Measurements from ENCODE around the gene SMARCA2.
A peak's percentile ranks its signal among the peaks of the same experiment; 100 is the strongest.

The SMARCA2 gene

DNA sequence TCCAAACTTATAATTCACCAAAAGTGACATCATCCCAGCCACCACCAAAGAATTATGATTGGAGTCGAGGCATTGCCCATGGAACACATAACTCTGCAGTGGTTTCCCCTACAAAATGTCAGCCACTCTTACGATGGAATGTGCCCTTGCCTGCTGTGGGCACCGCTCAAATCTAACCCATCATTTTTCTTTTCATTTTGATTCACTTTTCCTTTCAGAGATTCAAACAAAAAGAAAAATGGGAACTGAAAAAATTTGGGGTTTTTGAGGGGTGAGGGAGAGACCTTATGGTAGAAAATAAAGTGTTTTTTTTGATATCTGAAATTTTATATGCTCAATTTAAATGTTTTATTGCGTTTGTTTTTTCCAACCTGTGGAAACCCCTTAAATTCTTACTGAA lies 28.1 kb downstream of the SMARCA2 start:
- no peak for DNase-seq (ENCODE audit: low read depth)

DNA sequence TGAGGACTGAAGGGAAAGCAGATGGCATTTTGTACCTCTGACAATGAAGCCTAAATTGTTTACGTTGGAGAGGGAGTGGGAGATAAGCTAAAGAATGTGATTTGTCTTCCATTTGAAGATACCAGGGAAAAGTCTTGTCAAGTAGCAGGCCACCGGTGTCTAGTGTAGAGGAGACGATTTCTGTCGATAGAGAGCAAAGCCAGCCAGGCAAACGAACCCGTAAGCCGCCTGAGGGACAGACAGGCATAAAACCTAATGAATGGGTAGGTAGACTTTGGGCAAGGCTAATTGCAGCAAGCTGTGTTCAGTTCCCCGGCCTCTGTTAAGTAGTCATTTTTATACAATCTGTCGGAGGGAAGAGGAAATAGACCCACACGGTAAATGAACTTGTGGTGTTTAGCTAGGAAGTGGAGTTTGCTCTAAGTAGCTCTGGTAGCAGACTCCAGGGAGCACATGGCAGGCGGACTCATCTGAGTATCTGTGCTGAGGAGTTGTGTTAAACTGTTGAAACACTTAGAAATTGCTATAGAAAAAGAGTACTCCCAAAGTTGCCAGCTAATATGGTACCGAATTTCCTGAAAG lies 28.8 kb downstream of the SMARCA2 start:
- DNase-seq (ENCODE audit: low read depth), result no peak

DNA sequence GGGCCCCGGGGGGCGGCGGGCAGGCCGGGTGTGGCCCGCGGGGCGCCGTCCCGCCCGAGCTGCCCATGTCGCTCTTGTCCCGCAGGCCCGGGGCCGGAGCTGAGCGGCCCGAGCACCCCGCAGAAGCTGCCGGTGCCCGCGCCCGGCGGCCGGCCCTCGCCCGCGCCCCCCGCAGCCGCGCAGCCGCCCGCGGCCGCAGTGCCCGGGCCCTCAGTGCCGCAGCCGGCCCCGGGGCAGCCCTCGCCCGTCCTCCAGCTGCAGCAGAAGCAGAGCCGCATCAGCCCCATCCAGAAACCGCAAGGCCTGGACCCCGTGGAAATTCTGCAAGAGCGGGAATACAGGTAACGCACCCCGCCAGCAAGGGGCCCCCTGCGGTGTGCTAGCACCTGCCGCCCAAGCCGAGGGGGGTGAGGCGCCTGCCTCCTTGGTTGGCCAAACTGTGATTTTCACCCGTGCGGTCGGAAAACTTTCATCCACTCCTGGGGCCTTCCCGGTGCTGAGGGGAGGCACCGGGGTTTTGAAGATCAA lies 32.1 kb downstream of the SMARCA2 start:
- no peak for DNase-seq (ENCODE audit: low read depth)

DNA sequence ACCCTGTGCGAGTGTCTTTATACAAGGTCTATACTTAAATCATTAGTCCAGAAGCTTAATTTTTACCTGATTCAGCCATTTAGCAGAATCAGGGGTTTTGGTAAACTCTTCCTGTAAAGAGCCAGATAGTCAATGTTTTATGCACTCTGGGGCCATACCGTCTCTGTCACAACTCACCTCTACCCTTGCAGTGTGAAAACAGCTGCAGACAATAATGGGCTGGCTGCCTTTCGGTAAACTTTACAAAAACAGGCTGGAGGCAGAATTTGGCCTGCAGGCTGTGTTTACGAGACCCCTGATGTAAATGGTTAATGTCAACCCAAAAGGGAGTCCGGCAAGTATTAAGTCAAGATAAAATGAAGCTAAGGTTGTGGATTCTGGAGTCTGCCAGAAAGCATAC lies 32.8 kb downstream of the SMARCA2 start:
- no peak for DNase-seq (ENCODE audit: low read depth)

DNA sequence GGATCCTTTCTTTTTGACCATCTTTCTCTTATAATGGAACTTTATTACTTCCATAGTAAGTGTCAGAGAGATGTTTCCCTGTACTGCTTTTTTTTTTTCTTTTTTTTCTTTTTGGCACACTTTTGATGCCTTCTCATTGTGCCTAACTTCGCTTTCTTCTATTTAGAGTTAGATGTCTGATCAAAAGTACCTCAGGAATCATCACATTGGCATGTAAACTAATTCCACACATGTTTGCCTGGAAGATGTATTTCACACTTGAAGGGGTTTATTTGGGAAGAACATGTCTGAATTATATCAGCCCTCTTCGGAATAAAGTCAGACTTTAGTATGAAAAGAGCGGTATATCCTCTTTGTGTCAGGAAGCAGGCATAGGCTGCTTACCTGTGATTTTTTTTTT lies 35.1 kb downstream of the SMARCA2 start:
- DNase-seq (ENCODE audit: low read depth), result no peak

DNA sequence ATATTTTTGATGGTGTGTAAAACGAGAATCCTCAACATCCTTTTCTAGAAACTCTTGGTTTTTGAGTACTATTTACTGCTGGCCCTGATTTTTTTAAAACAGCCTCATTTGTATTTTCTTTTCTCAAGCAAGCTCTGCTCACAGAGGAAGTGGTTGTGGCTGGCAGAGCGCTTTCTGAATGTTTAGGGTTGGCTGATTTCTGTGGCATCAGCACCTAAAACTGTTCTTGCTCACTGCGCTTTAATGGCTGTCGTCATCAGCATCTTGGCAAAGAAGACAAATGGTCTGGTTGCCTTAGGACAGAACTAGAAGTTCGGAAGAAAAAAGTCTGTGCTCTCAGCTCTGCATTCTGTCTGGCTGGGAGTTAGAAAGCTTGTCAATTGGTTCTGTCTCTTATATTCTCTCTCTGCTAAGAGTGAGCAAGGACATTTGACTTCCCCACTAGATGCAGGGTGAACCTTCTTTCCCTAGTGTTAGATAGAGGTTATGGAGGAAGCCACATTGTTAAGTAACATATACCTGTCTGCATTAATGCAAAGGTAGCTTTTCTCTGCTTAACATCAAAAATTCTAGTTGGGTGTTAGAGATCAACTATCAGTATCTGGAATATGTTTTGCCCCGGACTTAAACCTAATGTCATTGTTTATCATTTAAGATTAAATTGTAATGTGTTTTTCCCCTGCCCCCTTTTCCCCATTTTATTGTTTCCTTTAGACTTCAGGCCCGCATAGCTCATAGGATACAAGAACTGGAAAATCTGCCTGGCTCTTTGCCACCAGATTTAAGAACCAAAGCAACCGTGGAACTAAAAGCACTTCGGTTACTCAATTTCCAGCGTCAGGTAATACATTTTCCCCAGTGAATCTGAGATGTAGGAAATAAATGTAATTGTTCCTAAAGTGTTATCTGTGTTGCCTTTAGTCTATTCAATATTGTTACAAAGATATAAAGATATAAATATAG lies 39.0 kb downstream of the SMARCA2 start:
- peak; percentile 46 for DNase-seq (ENCODE audit: low read depth)

DNA sequence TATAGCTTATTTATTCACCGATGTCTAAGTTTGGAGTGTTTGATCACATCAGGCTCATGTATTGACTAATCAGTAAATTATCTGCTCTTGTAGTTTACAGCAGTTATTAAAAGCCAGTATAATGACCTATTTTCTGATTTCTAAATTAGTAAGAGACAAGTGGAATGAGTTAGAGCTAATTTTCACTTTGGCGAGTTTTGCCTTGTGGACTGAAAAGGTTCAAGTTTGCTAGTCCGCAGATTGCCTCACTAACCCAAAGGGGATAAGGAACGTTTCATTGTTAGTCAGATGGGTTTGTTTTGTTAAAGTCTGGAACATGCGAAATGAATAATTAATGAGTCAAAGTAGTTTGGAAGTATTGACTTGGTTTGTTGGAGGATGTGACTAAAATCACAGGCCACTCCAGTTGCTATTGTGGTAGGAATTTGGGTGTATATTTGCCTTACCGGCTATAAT lies 40.1 kb downstream of the SMARCA2 start:
- no peak for DNase-seq (ENCODE audit: low read depth)

DNA sequence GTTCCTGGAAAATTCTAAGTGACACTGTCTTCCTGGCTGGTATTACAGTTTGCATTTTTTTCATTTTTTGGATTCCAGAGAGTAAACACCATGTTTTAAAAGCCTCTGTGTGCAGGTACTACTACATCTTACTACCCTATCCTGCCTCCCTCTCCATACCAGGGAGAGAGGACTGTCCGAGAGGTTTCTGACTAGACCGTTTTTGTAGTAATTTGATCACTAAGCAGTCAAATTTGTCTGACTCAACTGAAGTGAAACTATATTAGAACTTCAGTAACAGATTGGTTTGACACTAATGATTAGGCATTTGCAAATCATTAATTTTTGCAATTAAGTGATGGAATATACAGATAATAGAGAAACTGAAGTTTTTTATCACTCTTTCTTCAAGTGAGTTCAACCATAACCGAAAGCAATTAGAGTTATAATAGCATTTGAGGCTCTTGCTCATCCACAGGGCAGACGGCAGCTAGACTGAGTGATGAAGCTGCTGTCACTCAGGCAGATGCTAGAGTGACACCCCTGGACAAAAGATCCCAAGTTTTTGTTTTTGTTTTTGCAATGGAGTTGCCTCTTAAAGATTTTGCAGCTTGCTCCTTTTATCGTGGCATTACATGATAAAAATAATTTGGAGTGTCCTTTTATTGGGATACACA lies 44.3 kb downstream of the SMARCA2 start:
- no peak for DNase-seq (ENCODE audit: low read depth)

DNA sequence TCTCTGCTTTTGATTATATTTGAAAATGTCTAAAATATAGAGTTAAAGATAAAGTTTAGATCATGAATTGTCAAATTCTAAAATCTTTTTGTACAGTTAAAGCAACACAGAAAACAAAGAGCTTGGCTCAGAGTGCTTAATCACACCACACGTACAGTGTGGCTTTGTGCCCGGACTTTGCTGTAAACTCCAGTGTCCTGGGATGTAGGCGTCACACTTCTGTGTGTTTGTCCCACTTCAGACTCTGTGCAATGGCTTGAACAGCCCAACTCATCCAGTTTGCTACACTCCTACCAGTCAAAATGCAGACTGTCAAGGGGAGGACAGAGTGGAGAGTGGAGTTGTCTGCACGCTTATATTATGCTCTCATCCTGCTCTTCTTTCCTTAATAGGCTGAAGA lies 45.3 kb downstream of the SMARCA2 start:
- DNase-seq (ENCODE audit: low read depth), result no peak

DNA sequence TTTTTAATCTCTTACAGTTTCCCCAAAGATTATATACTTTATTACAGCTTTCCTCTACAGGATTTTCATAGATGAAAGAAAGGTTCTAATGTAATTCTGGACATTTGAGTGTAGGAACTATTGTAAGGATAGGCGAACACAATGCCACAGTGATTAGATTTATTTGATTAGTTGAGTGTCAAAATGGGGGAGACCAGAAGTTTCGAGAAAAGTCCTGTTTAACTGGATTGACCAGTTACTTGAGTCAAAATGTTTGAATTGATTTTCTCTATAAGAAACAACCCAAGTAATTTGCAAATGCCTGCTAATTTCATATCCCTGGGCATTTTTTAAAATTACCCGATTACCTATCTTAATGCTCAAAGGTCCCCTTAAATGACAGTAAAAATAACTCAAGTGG lies 50.6 kb downstream of the SMARCA2 start:
- no peak for DNase-seq (ENCODE audit: low read depth)

DNA sequence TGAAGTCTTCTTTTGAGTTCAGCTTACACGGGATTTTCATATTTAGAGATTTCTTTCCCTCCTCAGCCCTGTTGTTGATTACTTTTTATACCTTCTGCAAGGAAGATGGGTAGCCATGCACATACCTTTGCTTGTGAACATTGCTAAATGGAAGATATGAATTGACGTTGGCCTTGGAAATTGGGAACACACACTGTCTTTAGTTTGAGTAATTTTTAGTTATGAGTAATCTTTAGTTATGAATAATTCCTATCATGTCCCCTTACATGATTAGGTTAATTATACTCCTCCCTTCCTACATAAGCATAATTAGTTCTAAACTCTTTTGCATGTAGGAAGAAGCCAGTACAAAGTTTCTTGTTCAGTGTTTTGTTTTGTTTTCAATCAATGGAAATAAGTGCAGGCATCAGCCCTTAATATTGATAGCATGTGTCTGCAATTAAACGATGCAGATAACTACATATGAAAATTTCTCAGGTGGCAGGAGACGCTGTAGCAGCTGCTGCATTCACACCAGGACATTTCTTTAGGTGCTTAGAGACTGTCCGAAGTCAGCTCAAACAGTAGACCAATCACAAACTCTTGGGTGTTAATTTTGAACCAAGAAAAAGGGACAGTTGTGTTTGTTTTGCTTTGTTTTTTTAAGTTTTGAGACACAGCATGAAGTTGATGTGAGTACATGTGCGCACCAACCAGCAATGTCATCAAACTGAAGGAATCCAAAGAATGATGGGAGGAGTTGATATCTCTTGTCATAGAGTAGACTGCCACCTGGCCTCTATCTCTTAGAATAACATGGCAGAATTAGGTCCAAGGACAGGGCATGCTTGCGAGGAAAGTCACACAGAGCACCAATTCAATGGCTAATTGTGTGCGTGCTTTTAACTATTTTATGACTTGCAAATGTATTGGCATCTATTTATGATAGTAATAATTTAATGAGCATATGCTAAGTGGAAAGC lies 51.4 kb downstream of the SMARCA2 start:
- DNase-seq (ENCODE audit: low read depth), result no peak

DNA sequence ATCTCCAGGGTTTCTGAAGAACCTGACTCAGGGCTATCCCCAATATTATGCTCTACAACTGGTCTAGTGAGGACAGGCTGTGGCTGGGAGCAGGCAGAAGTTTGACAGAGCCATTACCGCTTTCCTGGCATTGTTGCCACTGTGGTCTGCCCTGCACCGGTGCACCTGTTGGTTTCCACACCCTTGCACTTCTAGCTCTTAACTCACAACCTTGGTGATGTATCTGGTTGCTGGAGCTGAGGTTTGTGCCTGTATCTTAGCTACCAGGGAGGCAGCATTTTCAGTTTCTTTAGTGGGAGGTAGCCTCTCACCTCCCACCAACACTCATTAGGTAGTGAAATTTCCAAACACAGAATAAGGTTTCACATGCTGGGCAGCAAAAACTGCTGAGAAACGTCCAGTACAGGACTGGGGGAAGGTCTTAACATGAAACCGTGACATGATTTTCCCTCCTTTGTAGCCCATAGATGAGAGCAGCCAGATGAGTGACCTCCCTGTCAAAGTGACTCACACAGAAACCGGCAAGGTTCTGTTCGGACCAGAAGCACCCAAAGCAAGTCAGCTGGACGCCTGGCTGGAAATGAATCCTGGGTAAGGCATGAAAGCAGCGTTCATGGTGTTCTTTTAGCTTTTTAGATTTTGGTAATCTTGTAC lies 57.7 kb downstream of the SMARCA2 start:
- no peak for DNase-seq (ENCODE audit: low read depth)

DNA sequence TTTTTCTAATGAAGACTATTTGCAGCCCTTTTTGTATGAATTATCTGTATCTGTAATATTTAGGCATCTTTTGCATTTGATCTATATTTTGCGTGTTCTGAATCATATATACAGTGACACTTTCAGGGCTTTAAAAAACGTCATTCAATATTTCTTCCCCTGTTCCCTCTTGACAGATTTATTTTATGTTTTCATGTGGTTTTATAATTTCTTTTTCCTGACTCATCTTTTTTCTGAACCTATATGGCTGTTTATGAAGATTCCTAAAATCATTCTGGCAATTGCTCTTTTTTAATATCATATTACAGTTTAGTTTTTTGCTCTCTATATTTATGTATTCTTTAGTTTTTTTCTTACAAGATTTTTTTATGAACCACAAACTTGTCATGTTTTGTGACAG lies 67.6 kb downstream of the SMARCA2 start:
- DNase-seq (ENCODE audit: low read depth), result no peak

DNA sequence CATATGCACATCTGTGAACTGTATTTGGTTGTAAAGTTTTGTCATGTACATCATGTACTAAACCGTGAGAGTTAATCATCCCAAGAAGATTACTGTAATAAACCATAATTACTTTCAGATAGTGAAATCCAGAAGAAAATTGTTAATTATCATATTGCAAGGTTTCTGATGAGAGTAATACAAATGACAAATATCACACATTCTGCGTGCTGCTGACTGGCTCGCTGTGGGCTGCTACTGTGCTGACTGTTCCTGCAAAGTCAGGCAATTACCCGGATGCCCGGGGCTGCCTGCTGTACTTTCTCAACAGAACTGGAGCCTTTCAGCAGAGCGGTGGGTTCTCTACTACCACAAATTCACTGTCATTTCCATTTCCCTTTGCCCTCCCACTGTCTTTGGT lies 68.3 kb downstream of the SMARCA2 start:
- no peak for DNase-seq (ENCODE audit: low read depth)

DNA sequence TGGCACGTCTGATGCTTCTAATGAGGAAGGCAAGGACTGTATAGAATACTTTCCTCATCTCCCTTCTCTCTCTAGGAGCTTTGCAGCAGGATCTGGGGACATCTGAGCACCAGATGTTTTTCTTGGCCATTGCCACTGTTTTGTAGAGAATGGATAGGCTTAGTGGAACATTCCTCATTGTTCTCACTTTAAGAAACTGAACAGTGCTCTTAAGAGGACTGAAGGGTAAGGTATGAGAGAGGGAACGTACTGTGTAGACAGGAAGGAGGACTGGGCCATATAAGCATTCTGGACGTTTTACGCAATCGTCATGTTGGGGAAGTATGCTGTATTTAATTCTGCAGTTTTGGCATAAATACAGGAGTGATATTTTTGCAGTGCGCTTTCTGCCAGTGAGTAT lies 70.6 kb downstream of the SMARCA2 start:
- no peak for DNase-seq (ENCODE audit: low read depth)

DNA sequence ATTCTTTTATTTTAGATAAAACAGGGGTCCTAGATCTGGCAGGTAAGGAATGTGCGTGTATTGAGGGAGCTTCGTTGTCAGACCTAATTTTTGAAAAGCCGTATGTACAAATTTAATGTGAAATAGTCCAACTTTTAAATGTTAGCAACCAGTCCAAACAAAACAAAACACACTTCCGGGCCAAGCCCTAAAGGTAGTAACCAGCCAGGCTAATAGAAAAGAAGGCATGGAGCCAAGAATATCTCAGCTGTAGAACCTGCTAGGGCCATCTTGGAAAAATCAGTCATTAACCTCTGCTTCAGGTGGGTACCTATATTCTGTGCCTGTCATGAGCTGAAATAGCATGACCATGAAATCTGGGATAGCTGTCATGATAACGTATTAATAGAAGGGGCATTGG lies 71.0 kb downstream of the SMARCA2 start:
- no peak for DNase-seq (ENCODE audit: low read depth)

DNA sequence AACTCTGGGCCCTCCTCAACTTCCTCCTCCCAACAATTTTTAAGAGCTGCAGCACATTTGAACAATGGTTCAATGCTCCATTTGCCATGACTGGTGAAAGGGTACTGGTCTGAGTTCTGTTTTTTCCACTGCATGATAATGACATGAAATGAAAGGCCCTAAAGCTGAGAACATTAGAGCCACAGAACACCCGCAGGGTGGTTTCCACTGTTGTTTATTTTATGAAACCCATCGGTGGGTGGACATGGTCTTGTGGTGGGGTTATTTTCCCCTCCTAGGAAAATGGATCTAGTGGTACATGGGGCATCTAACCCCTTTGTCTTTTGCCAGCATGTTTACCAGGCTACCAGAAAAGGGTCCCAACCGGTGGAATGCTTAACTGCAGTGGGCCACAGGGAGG lies 71.8 kb downstream of the SMARCA2 start:
- DNase-seq (ENCODE audit: low read depth), result no peak

DNA sequence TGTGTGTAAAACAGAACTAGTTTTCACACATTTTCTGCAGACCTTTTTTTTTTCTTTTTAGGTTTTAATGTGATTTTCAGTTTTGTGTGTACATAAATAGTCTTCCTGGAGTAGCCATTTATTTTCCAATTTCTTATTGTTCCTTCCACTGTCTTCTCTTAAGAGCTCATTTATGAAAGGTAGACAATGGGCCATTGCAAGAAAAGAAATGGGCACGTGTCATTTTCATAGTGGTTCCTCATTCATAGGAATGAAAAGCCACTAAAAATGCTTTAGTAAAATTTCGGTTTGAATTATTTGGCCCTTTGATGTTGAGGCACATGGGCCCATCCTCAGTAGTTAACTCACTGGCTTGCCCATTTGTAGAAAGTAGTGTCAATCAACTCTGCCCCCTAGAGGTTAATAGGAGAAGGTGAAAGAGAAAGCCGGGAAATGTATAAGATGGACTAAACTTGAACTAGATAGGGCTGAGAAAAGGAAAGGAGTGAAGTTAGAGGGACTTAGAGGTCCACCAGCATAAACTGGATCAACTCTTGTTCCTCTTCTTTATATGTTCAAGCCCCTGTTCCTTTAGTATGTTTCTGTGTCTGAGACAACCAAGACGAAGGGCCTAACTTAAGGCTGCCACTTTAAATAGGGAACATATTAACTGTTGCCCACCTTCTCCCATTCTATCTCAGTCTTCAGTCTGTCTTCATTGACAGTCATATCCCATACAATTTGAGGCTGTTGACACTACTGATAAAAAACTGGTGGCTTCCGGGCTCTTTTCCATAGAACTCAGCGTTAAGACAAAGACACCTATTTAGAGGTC lies 72.6 kb downstream of the SMARCA2 start:
- no peak for DNase-seq (ENCODE audit: low read depth)

DNA sequence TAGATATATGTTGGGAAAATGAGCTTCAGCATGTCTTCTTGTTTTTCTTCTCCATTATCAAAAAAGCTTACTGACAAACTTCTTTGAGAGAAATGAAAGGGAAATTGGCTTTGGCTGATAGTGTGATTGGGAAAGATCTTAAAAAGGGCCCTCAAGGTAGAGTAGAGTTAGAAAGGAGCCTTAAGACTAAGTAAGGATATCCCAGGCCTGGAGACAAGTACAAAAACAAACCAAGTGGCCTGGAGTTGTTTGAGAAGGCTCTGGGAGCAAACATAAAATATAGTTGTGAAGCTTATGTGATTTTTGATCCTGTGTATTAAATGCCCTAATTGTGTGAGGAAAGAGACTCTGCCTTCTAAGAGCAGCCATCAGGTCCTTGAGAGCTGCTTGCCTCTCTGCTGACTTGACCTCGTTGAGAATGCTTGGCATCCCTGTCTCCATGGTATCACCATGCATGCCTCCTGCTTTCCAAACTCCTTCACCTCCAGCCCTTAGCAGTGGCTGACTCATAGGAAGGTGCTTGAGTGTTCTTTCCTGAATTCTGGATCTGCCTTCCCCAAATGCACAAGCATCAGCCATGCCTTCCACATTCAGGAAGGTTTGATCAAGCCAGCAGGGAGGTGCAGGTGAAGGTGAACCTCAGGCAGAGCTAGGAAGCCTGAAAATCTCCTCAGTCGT lies 78.9 kb downstream of the SMARCA2 start:
- DNase-seq (ENCODE audit: low read depth), result no peak
